Neural crest cell (in vitro differentiated cells): ENCODE data around the gene MSH3. TPM values are rescaled to one million over a fixed set of nuclear protein-coding genes. Genes with fewer than 3 reads are reported as not detected.

Source experiments
- DNase-seq: peaks from one replicate; pipeline ENCODE4 v3.0.0; 2021; ENCODE audit warnings: low read depth, mixed read lengths, low spot score
- H3K27ac Mint-ChIP-seq: one replicate; pipeline ENCODE4 v1.8.0; 2021; ENCODE audit warnings: mild to moderate bottlenecking, mixed read lengths; ENCODE audit not compliant: unreplicated experiment
- H3K27me3 Mint-ChIP-seq: 2 replicates; pipeline ENCODE4 v1.8.0; 2021; ENCODE audit warnings: low read depth, mild to moderate bottlenecking, mixed read lengths
- H3K36me3 Mint-ChIP-seq: 2 replicates; pipeline ENCODE4 v1.8.0; 2021; ENCODE audit warnings: low read depth, mild to moderate bottlenecking, mixed read lengths
- H3K4me1 Mint-ChIP-seq: 2 replicates; pipeline ENCODE4 v1.8.0; 2021; ENCODE audit warnings: mixed read lengths
- H3K4me3 Mint-ChIP-seq: one replicate; pipeline ENCODE4 v1.8.0; 2021; ENCODE audit warnings: mild to moderate bottlenecking, mixed read lengths
- H3K9me3 Mint-ChIP-seq: 2 replicates; pipeline ENCODE4 v1.8.0; 2021; ENCODE audit warnings: mixed read lengths
- CTCF ChIP-seq: fragments of 200-600 bp; sonication (generic); conservative IDR thresholded peaks from 2 replicates; pipeline ENCODE4 v1.5.0; 2021; ENCODE audit warnings: antibody characterized with exemption, mild to moderate bottlenecking
- total RNA-seq: library from RNA; stranded (reverse); gene quantifications from 2 replicates; pipeline ENCODE4 v1.2.1, GENCODE V29; 2021

MSH3 gene
- total RNA-seq, 1 donor from 2014 or later, result 17.9 TPM

DNA sequence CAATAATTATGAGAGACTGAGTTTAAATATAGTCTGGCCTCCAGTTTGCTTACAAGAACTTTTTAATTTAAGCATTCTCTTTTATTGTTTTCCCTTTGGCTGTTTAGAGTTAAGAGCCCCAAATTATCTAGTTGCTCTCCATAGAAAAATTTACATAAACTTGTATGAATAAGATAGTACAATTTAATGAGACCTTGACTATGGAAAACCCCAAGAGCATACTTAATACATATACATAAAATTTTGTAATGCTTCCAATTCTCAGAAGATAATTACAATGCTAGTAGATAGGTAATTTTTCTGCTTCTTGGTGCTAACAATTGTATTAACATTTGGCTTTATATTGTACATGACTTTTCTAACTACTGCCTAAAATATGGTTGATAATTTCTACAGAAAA, 20.3 kb upstream of the MSH3 start:
- TF ChIP-seq CTCF, result no peak
- DNase-seq, result no peak
- no peaks in the 10 kb centered on the region for H3K4me1 Mint-ChIP-seq
- H3K36me3 Mint-ChIP-seq, result peaks cover 30% of the 10 kb centered on the region
- H3K4me3 Mint-ChIP-seq, result no peak overlapping the region
- H3K9me3 Mint-ChIP-seq, result no peaks in the 10 kb centered on the region
- no peaks in the 10 kb centered on the region for H3K27me3 Mint-ChIP-seq
- H3K27ac Mint-ChIP-seq, result no peak overlapping the region

DNA sequence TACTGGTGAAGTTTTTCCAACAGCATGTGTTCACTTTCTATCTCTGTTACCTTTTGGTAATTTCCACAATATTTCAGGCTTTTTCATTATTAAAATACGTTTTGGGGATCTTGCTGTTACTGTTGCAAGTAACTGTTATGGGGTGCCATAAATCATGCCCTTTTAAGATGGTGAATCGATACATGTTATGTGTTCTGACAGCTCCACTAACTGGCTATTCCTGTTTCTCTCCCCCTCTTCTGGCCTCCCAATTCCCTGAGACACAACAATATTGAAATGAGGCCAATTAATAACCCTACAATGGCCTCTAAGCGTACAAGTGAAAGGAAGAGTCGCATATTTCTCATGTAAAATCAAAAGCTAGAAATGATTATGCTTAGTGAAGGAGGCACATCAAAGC, 13.1 kb upstream of the MSH3 start:
- DNase-seq, result no peak
- Mint-ChIP-seq H3K27me3 (no peaks in the 10 kb centered on the region), H3K4me3 (no peak overlapping the region), H3K27ac (peak overlapping the region; percentile 1), H3K9me3 (peaks cover 2% of the 10 kb centered on the region), H3K4me1 (peaks cover 3% of the 10 kb centered on the region), H3K36me3 (peaks cover 51% of the 10 kb centered on the region)
- TF ChIP-seq CTCF, result no peak

GRCh38 chr5:80644900-80645299, 9.6 kb upstream of the MSH3 start:
- no peak overlapping the region for H3K27ac Mint-ChIP-seq
- peaks cover 54% of the 10 kb centered on the region for H3K36me3 Mint-ChIP-seq
- no peak overlapping the region for H3K4me3 Mint-ChIP-seq
- TF ChIP-seq CTCF, result no peak
- H3K9me3 Mint-ChIP-seq, result peaks cover 2% of the 10 kb centered on the region
- DNase-seq, result no peak
- peaks cover 3% of the 10 kb centered on the region for H3K4me1 Mint-ChIP-seq
- H3K27me3 Mint-ChIP-seq, result no peaks in the 10 kb centered on the region

DNA sequence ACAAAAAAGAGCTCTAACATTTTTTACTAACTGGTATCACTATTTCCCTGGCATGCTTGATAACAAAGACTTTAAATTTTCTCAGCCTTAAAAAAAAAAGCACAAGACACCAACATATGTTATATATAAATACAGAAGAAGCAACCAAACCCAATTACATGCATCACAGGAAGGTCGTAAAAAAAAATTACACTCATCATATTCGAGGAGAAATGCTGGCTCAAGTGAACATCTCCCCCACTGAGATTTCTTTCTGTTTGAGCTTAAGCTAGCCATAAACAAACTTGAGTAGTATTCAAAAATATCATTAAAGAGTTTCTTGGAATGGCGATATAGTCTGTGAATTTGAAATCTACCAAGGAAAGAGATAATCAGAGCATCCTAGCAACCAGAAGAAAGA, 7.5 kb upstream of the MSH3 start:
- Mint-ChIP-seq H3K27me3 (no peaks in the 10 kb centered on the region), H3K27ac (no peak overlapping the region), H3K4me3 (peak overlapping the region; percentile 8), H3K4me1 (no peaks in the 10 kb centered on the region), H3K9me3 (peaks cover 2% of the 10 kb centered on the region), H3K36me3 (peaks cover 41% of the 10 kb centered on the region)
- no peak for TF ChIP-seq CTCF
- no peak for DNase-seq

DNA sequence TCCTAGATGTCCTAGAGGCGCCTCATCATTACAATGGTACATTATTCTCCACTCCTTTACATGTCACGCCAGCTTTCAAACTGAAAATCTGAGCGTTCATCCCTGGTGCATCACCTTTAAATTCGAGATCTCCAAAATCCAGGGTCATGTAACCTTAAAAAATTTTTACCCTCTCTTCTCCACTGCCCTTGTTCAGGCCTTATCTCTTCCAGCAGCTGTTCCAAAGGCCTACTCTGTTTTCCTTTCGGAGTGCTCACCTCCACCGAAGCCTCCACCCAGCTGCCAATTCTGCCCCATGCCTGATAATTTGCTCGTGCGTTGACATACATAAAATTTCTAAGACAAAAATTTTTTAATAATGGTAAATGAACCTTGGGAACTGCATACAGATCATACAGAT, 950 bp upstream of the MSH3 start:
- peak overlapping the region; percentile 99 for H3K27ac Mint-ChIP-seq
- peak overlapping the region; percentile 84 for H3K4me3 Mint-ChIP-seq
- H3K9me3 Mint-ChIP-seq, result no peaks in the 10 kb centered on the region
- no peak for DNase-seq
- H3K4me1 Mint-ChIP-seq, result peaks cover 29% of the 10 kb centered on the region
- H3K27me3 Mint-ChIP-seq, result no peaks in the 10 kb centered on the region
- no peak for TF ChIP-seq CTCF
- peaks cover 15% of the 10 kb centered on the region for H3K36me3 Mint-ChIP-seq

- H3K9me3 Mint-ChIP-seq, result no peaks in the 10 kb centered on the region
- peak overlapping the region; percentile 99 for H3K27ac Mint-ChIP-seq
- peaks cover 29% of the 10 kb centered on the region for H3K4me1 Mint-ChIP-seq
- H3K4me3 Mint-ChIP-seq, result peak overlapping the region; percentile 84
- no peak for DNase-seq
- peaks cover 13% of the 10 kb centered on the region for H3K36me3 Mint-ChIP-seq
- TF ChIP-seq CTCF, result no peak
- H3K27me3 Mint-ChIP-seq, result no peaks in the 10 kb centered on the region
Measured at GRCh38 chr5:80654054-80654390, 430 bp upstream of the MSH3 start.
